ENCODE measurements around the gene VSTM2L. TPM values are rescaled to one million over a fixed set of nuclear protein-coding genes. Genes with fewer than 3 reads are reported as not detected.

VSTM2L gene
- polyA plus RNA-seq, 4 donors = 1.5 to 3.0 (median 2.1) TPM

- no peak for DNase-seq (ENCODE audit: low read depth in 4 of 4, low spot score in 3 of 4)
These were observed 23.9 kb upstream of the VSTM2L start for GRCh38 chr20:37878835-37879599.

DNA sequence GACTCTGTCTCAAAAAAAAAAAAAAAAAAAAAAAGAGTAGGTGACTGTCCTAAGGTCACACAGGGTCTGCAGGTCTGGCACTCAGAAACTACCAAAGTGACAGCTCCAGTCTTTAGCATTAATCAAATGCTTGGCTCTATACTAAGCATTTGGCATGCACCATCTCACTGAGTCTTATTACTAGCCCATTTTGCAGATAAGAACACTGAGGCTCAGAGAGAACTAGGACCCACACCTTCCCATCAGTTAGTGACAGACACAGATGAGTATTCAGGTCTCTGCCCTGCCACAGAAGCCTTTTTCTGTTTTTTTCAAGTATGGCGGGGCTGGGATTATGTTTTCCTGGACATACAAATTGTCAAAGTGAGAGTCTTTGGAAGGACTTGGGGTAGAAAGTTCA lies 23.1 kb upstream of the VSTM2L start:
- DNase-seq (ENCODE audit: low read depth in 4 of 4, low spot score in 3 of 4) = no peak

- no peak for DNase-seq (ENCODE audit: low read depth in 4 of 4, low spot score in 3 of 4)
These were observed 22.0 kb upstream of the VSTM2L start for GRCh38 chr20:37880726-37881591.

- DNase-seq (ENCODE audit: low read depth in 4 of 4, low spot score in 3 of 4) = no peak
These were observed 21.2 kb upstream of the VSTM2L start for GRCh38 chr20:37881601-37882343.

- DNase-seq (ENCODE audit: low read depth in 4 of 4, low spot score in 3 of 4) = no peak
These were observed 19.8 kb upstream of the VSTM2L start for GRCh38 chr20:37882961-37883712.

DNA sequence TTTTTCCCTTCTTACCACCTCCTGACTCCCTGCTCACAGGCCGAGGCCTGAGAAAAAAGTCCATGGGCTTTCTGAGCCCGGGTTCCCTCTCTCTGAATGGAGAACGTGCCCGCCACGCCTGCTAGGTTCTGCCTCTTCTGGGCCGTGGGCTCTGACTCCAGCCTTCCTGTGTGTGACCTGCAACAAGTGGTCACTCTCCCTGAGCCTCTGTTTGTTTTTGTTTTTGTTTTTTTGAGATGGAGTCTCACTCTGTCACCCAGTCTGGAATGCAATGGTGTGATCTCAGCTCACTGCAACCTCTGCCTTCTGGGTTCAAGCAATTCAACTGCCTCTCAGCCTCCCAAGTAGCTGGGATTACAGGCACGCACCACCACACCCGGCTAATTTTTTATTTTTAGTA lies 17.9 kb upstream of the VSTM2L start:
- no peak for DNase-seq (ENCODE audit: low read depth in 4 of 4, low spot score in 3 of 4)

DNA sequence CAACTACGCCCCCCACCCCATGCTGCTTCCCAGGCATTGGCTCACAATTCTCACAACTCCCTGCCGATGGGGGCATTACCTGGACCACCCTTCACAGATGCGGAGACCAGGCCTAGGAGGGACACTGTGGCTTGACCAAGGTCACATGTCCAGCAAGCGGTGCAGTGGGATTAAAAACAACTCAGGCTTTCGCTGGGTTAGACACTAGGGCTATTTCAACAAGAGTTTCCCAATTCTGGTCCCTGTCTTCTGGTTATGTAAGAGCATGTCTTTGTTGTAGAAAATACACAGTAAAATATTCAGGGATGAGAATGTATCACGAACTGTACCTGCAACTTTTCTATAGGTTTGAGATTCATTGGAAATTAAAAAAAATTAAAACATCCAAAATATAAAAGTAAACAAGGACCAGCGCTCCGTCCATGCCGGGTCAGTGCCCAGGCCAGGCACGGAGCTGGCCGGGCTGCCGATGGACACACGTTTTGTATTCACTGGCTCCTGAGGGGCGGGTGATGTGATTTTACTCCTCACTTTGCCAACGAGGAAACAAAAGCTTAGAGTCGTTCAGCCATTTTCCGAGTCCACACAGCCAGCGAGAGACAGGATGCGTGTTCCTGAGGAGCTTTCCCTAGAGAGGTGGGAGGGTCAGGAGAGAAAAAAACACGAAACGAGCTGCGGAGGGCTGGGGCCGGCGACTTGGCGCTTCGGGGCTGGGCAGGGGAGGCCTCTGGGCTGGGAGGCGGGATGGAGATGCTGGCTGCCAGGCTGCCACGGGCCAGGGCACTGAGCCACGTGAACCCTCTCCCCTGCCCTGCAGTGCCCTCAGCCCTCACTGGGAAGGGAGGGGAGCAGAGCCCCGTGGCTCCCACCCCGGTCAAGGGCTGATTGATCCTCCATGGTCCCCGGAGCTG lies 17.1 kb upstream of the VSTM2L start:
- DNase-seq (ENCODE audit: low read depth in 4 of 4, low spot score in 3 of 4) = no peak

DNA sequence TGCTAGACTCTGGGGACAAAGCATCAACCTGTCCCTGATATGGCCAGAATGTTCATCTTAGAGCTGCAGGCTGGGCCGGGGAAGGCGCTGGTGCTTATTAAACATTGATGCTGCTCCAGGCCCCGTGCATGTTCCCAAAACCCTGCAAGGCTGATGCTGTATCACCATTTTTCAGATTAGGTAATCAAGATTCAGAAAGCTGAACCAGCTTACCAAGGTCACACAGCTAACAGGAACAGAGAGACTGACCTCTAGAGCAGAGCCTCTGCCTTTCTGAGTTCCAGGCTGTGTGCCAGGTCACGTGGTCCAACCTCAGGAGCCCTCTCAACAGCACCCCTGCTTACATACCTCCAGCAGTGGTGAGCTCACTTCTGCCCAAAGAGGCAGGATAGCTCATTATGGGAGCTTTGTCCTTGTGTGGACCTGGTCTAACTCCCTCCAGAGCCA lies 16.1 kb upstream of the VSTM2L start:
- DNase-seq (ENCODE audit: low read depth in 4 of 4, low spot score in 3 of 4) = no peak

- DNase-seq (ENCODE audit: low read depth in 4 of 4, low spot score in 3 of 4) = no peak
These were observed 14.3 kb upstream of the VSTM2L start for GRCh38 chr20:37888641-37889040.

GRCh38 chr20:37890108-37890507 lies 12.8 kb upstream of the VSTM2L start:
- no peak for DNase-seq (ENCODE audit: low read depth in 4 of 4, low spot score in 3 of 4)

DNA sequence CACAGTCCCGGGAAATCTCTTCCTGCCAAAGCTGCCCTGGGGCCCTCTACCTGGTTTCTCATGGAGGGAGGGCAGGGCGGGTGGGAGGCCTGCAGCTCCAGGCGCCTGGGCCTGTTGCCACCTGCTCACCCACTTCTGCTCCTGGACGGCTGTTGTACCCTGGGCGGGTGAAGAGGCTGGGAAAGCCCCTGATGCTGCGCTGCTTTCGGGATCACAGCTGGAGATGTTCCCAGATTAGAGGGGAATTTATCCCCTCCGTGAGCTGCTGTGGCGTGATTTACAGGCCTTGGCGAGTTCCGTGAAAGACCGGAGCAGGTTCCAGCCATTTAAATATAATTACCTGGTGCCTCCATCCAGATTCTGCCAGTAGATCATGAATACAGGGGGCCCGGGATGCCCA lies 12.3 kb upstream of the VSTM2L start:
- no peak for DNase-seq (ENCODE audit: low read depth in 4 of 4, low spot score in 3 of 4)

- DNase-seq (ENCODE audit: low read depth in 4 of 4, low spot score in 3 of 4) = no peak
These were observed 10.9 kb upstream of the VSTM2L start for GRCh38 chr20:37892001-37892400.

DNA sequence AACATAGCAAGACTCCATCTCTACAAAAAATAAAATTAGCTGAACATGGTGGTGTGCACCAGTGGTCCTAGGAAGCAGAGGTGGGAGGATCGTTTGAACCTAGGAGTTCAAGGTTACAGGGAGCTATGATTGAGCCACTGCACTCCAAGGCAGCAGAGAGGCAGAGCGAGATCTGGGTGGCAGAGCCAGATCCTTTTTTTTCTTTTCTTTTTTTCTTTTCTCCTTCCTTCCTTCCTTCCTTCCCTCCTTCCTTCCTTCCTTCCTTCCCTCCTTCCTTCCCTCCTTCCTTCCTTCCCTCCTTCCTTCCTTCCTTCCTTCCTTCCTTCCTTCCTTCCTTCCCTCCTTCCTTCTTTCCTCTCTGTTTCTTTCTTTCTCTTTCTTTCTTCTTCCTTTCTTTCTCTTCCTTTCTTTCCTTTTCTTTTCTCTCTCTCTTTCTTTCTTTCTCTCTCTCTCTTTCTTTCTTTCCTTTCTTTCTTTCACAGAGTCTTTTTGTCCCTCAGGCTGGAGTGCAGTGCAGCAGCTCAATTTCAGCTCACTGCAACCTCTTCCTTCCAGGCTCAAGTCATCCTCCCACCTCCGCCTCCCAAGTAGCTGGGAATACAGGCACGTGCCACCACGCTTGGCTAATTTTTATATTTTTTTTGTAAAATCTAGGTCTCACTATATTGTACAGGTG lies 9.2 kb upstream of the VSTM2L start:
- DNase-seq (ENCODE audit: low read depth in 4 of 4, low spot score in 3 of 4) = no peak

DNA sequence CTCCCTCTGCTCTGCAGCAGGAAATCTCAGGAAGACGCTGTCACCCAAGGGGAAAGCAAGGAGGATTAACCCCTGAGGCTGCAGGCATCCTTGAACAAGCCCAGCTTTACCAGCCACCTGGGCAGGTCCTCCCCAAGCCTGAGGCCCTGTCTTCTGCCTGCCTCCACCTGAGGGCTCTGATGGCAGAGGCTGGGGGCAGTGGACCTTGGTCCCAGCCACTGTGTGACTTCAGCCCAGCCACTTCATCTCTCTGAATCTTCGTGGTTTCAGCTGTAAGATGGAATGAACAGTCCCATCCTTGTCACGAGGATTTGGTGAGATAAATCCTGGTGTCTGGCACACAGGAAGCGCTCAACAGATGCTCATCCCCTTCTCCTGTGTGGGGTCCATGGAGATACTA lies 8.5 kb upstream of the VSTM2L start:
- no peak for DNase-seq (ENCODE audit: low read depth in 4 of 4, low spot score in 3 of 4)

DNA sequence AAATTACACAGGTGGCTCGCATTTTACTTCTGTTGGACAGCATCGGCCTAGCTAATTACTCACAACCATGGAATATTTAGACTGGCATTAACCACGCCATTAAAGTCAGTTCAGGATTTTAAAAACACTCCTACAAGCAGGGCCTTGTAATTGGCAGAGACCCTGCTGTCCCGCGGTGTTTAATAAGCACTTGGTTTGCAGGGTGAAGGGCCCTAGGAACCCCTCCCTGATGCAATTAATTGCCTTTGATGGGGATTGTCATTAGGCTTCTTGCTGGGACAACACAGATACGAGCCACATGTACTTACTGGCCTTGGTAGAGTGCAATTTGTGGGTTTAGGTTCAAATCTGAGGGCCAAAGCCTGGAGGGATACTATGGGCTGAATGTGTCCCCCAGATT lies 7.8 kb upstream of the VSTM2L start:
- no peak for DNase-seq (ENCODE audit: low read depth in 4 of 4, low spot score in 3 of 4)

DNA sequence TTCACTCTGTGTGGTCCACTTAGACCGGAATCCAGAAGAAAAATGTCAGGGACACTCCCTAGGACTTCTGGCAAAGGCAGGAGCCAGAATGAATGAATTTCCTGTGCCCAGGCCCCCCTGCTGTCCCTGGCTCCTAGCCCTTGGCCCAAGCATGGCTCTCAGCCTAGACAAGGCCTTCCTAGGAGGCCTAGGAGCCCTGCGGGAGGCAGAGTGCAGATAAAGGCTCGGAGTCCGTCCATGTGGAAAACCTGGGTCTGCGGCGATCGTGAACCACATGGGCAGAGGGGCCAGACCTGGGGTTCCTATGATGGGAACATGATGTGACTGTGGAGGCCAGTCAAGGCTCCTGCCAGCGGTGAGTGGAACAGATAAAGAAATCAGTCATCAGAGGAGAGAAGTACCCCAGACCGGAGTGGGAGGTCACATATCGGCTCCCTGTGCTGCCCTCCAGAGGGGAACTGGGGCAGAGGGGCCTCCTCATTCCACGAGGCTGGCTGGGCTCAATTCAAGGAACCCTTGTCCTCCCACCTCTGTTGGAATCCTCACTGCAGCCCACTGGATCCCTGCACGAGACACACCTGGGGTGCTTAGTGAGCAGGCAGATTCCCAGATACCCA lies 5.9 kb upstream of the VSTM2L start:
- no peak for DNase-seq (ENCODE audit: low read depth in 4 of 4, low spot score in 3 of 4)

- DNase-seq (ENCODE audit: low read depth in 4 of 4, low spot score in 3 of 4) = no peak
These were observed 4.5 kb upstream of the VSTM2L start for GRCh38 chr20:37898233-37899104.

All from right renal pelvis (tissue), 4 donors.